Motor neuron (in vitro differentiated cells): ENCODE results near the gene AFG3L2. TPM values are rescaled to one million over a fixed set of nuclear protein-coding genes. Genes with fewer than 3 reads are reported as not detected.

Experiments
- ATAC-seq, 8 experiments: fragments of 200-7000 bp; cut with Tn5 transposase; replicated peaks in 6 of 8; 2 replicates each; pipeline ENCODE4 v1.8.0; 2021; ENCODE audit warnings: mild to moderate bottlenecking in 8 of 8, moderate library complexity in 8 of 8
- H3K27ac ChIP-seq, 2 donors: fragments of 250-450 bp; sonication (Bioruptor Pico); 2 replicates each; pipeline ENCODE4 v1.9.0; 2021; ENCODE audit warnings: antibody characterized with exemption in 2 of 2, mild to moderate bottlenecking in 2 of 2, moderate library complexity in 1 of 2
- H3K4me1 ChIP-seq, 2 donors: fragments of 250-450 bp; sonication (Bioruptor Pico); replicated peaks in 1 of 2; 2 replicates each; pipeline ENCODE4 v1.6.1; 2021; ENCODE audit warnings: antibody characterized with exemption in 2 of 2, mild to moderate bottlenecking in 2 of 2, moderate library complexity in 1 of 2
- H3K4me3 ChIP-seq, 5 donors: fragments of 250-450 bp; sonication (Bioruptor Pico); 2 replicates each; pipeline ENCODE4 v1.9.0; 2021; ENCODE audit warnings: antibody characterized with exemption in 5 of 5, mild to moderate bottlenecking in 5 of 5, moderate library complexity in 4 of 5
- WGBS, 10 experiments: fragments of 450-650 bp; shearing (Covaris generic); methylation state at CpG; one replicate each; pipeline ENCODE4 v1.0.0; 2022; 5-methylcytosine and 5-hydroxymethylcytosine counted together
- in situ Hi-C, 9 experiments: fragments of 400-800 bp; cut with MboI; loops; one replicate each; pipeline ENCODE4 v1.15.0; 2021; ENCODE audit warnings: low sequenced_read_pairs in 9 of 9, low pct_unique_long_range_greater_than_20kb in 2 of 9; ENCODE audit not compliant: unreplicated experiment in 9 of 9
- total RNA-seq, 8 experiments: library from RNA; unstranded; fragments of 300-600 nt; gene quantifications; 2 replicates each; pipeline versions ENCODE4 v1.2.3 to v1.2.4, GENCODE V29; 2022

Gene AFG3L2
- total RNA-seq, 8 experiments from 2014 or later: 27.1 to 83.7 (median 40.9) TPM

- H3K27ac ChIP-seq: no peak overlapping the region
- WGBS, 10 experiments: 72 to 100% (median 91%) methylated on average over 1 to 11 of the region's 13 CpGs
These were observed 31.4 kb downstream of the AFG3L2 start for GRCh38 chr18:12345491-12346239.

GRCh38 chr18:12342661-12343060 lies 34.4 kb downstream of the AFG3L2 start:
- H3K4me1 ChIP-seq: no peaks in the 10 kb centered on the region
- no peak overlapping the region for H3K4me3 ChIP-seq
- 72 to 100% (median 94%) methylated on average over 2 to 4 of the region's 4 CpGs; no CpG with 5 or more reads in 1 of the 10 experiments for WGBS, 10 experiments
- H3K27ac ChIP-seq: no peak overlapping the region
- in situ Hi-C loops: no loop called here
- no peak for ATAC-seq

More at GRCh38 chr18:12345491-12346239, 31.4 kb downstream of the AFG3L2 start:
- ATAC-seq: no peak
- in situ Hi-C loops: no loop called here
- Histone ChIP-seq H3K4me1 (no peaks in the 10 kb centered on the region), H3K4me3 (no peak overlapping the region)

DNA sequence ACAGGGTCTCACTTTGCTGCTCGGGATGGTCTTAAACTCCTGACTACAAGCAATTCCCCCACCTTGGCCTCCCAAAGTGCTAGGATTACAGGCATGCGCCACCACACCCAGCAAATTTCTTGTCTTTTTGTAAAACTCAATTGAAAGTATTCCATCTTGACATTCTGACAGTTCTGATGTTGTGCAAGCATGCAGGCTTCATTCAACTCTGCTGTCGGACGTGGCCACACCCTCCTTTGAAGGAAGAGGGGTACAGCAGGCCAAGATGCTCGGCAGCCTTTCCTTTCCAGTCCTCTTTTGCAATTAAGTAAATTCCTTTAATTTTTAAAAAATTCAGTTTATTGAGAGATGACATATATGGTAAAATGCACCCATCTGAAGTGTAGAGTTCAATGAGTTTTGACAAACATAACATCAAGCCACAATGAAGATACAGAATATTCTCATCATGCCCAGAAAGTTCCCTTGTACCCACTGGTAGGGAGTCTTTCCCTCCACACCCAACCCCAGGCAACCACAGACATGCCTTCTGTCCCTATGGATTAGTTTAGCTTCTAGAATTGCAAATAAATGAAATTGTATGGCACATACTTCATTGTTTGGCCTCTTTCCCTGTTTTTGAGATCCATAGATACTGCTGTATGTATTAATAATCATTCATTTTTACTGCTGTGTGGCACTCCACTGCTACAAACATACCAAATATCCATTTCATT lies 35.9 kb downstream of the AFG3L2 start:
- Histone ChIP-seq H3K27ac (no peak overlapping the region), H3K4me3 (no peak overlapping the region), H3K4me1 (peaks cover 0 to 5% of the 10 kb centered on the region in 2 donors)
- ATAC-seq: peak in 3 of 8 experiments; percentile 40 to 80 (median 62)
- WGBS, 10 experiments: 19 to 100% (median 88%) methylated on average over 1 to 4 of the region's 5 CpGs; no CpG with 5 or more reads in 1 of the 10 experiments
- in situ Hi-C loops: no loop called here

DNA sequence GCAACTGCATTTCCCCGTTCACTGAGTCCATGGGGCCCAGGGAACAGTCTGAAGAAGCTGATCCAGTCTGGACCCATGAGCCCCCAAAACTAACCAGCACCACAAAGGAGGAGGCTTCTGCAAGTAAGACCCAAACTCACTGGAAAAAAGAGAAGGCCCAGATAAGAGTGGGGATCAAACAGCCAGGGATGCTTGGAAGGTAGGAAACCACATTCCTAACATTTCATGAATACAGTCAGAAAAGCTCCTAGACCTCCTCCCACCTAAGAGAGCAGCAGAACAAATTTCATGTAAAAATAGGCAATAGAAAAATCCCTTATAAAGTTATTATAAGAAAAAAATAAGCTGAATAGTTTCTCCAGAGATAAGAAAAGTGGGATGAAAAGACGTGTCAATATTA lies 38.6 kb downstream of the AFG3L2 start:
- ATAC-seq: no peak
- Histone ChIP-seq H3K4me3 (no peak overlapping the region), H3K4me1 (peaks cover 0 to 7% of the 10 kb centered on the region in 2 donors), H3K27ac (no peak overlapping the region)
- WGBS, 10 experiments: 33 to 100% (median 97%) methylated on average over 1 to 2 of the region's 2 CpGs
- in situ Hi-C loops: no loop called here

GRCh38 chr18:12336887-12337286 lies 40.1 kb downstream of the AFG3L2 start:
- Histone ChIP-seq H3K4me1 (peaks cover 0 to 7% of the 10 kb centered on the region in 2 donors), H3K4me3 (no peak overlapping the region), H3K27ac (no peak overlapping the region)
- peak in 1 of 8 experiments; percentile 20 for ATAC-seq
- in situ Hi-C loops: no loop called here
- 29 to 100% (median 70%) methylated on average over 1 to 6 of the region's 6 CpGs; no CpG with 5 or more reads in 1 of the 10 experiments for WGBS, 10 experiments

GRCh38 chr18:12336171-12336613 lies 40.8 kb downstream of the AFG3L2 start:
- H3K4me1 ChIP-seq: peaks cover 0 to 7% of the 10 kb centered on the region in 2 donors
- no peak overlapping the region for H3K4me3 ChIP-seq
- WGBS, 10 experiments: 0 to 100% (median 44%) methylated on average over 1 to 2 of the region's 2 CpGs; no CpG with 5 or more reads in 3 of the 10 experiments
- no peak overlapping the region for H3K27ac ChIP-seq
- in situ Hi-C loops: no loop called here
- ATAC-seq: no peak

GRCh38 chr18:12335503-12335902 lies 41.5 kb downstream of the AFG3L2 start:
- Histone ChIP-seq H3K27ac (no peak overlapping the region), H3K4me3 (no peak overlapping the region), H3K4me1 (peaks cover 0 to 7% of the 10 kb centered on the region in 2 donors)
- ATAC-seq: no peak
- WGBS, 10 experiments: 57 to 100% (median 93%) methylated on average over 1 to 5 of the region's 7 CpGs; no CpG with 5 or more reads in 3 of the 10 experiments
- in situ Hi-C loops: no loop called here

DNA sequence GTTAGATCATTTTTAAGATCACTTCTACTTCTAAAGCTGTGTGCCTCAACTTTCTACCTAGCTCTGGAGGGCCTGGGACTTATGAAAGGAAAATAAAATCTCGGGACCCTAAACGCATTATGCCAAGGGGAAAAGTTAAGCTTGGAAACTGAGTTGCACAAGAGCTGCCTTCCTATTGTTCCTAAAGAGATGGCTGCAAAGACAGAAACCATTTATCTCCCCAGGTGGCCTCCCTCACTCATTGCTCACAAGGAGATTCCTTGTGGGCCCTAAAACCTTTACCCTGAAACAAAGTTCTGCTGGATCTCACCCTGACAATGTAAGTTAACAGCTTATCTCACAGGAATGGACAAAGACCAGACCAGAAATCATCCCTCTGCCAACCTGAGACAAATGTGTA lies 42.2 kb downstream of the AFG3L2 start:
- ATAC-seq: no peak
- H3K4me1 ChIP-seq: peaks cover 0 to 7% of the 10 kb centered on the region in 2 donors
- no peak overlapping the region for H3K4me3 ChIP-seq
- H3K27ac ChIP-seq: no peak overlapping the region
- 0 to 100% (median 40%) methylated on average over 1 to 2 of the region's 2 CpGs; no CpG with 5 or more reads in 1 of the 10 experiments for WGBS, 10 experiments
- in situ Hi-C loops: no loop called here

- no peak overlapping the region for H3K27ac ChIP-seq
- in situ Hi-C loops: no loop called here
- no peak for ATAC-seq
- H3K4me3 ChIP-seq: no peak overlapping the region
- H3K4me1 ChIP-seq: peaks cover 0 to 7% of the 10 kb centered on the region in 2 donors
- 30 to 100% (median 66%) methylated on average over 1 to 2 of the region's 2 CpGs; no CpG with 5 or more reads in 6 of the 10 experiments for WGBS, 10 experiments
These were observed 42.6 kb downstream of the AFG3L2 start for GRCh38 chr18:12334366-12334808.

- Histone ChIP-seq H3K27ac (no peak overlapping the region), H3K4me3 (no peak overlapping the region), H3K4me1 (peaks cover 0 to 7% of the 10 kb centered on the region in 2 donors)
- ATAC-seq: no peak
- 17 to 100% (median 60%) methylated on average over 1 to 5 of the region's 10 CpGs; no CpG with 5 or more reads in 4 of the 10 experiments for WGBS, 10 experiments
- in situ Hi-C loops: no loop called here
These were observed 43.3 kb downstream of the AFG3L2 start for GRCh38 chr18:12333506-12334290.

DNA sequence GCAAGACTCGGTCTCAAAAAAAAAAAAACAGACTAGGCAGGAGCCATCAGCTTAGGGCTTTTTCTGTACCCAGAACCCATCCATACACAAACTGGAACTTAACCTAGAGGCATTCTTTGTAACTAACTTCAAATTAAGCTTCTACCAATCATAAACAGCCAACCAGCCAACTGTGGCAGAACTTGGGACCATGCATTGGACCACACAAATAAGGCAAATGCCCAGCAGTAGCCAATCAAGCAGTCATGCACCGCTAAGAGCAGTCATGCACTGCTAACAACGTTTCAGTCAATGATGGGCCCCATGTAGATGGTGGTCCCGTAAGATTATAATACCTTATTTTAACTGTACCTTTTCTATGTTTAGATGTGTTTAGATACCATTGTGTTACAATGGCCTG lies 46.3 kb downstream of the AFG3L2 start:
- no peak for ATAC-seq
- in situ Hi-C loops: no loop called here
- H3K4me3 ChIP-seq: no peak overlapping the region
- H3K4me1 ChIP-seq: peaks cover 0 to 2% of the 10 kb centered on the region in 2 donors
- 88 to 100% (median 100%) methylated on average over 1 to 4 of the region's 4 CpGs; no CpG with 5 or more reads in 3 of the 10 experiments for WGBS, 10 experiments
- no peak overlapping the region for H3K27ac ChIP-seq

DNA sequence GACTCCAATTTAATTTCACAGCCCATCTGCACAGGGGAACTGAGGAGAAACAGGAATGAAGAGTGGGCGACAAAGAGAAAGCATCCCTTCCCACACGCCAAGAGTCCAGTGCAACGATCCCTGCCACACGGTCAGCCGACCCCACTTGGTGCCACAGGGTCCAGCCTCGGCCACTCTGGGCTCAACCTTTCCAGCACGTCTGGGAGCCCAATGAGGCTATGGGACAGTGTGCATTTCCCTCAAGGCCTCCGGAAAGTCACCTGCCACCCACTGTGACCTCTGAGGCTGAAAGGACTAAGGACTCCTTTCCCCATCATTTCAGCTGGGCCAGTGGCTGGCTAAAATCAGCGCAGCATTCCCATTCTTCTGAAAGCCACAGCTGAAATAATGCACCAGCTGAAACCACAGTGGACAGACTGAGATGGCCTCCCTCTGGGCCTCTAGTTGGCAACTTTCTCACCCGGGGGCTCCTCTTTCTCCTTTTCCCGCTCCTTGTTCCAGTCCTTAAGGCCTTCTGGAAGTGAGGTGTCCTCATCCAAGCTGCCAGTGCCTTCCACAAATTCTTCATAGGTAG lies 47.8 kb downstream of the AFG3L2 start:
- WGBS, 10 experiments: 70 to 100% (median 93%) methylated on average over 2 to 9 of the region's 11 CpGs; no CpG with 5 or more reads in 2 of the 10 experiments
- in situ Hi-C loops: no loop called here
- H3K4me3 ChIP-seq: no peak overlapping the region
- ATAC-seq: no peak
- no peak overlapping the region for H3K27ac ChIP-seq
- no peaks in the 10 kb centered on the region for H3K4me1 ChIP-seq
